ENCODE results near the gene ADAMTSL5.

Gene ADAMTSL5

DNA sequence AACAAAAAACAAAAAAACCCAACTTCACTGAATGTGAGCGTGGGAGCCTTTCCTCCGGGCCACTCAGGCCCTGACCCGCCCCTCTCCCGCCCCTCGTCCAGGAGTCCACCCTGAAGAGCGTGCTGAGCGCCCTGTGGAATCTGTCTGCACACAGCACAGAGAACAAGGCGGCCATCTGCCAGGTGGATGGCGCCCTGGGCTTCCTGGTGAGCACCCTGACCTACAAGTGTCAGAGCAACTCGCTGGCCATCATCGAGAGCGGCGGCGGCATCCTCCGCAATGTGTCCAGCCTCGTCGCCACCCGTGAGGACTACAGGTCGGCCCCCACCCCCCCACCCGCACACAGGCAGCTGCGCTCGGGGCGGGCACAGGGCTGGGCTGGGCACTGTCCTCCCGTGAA is 51.0 kb downstream of the ADAMTSL5 start:
- DNase-seq: no peak

DNA sequence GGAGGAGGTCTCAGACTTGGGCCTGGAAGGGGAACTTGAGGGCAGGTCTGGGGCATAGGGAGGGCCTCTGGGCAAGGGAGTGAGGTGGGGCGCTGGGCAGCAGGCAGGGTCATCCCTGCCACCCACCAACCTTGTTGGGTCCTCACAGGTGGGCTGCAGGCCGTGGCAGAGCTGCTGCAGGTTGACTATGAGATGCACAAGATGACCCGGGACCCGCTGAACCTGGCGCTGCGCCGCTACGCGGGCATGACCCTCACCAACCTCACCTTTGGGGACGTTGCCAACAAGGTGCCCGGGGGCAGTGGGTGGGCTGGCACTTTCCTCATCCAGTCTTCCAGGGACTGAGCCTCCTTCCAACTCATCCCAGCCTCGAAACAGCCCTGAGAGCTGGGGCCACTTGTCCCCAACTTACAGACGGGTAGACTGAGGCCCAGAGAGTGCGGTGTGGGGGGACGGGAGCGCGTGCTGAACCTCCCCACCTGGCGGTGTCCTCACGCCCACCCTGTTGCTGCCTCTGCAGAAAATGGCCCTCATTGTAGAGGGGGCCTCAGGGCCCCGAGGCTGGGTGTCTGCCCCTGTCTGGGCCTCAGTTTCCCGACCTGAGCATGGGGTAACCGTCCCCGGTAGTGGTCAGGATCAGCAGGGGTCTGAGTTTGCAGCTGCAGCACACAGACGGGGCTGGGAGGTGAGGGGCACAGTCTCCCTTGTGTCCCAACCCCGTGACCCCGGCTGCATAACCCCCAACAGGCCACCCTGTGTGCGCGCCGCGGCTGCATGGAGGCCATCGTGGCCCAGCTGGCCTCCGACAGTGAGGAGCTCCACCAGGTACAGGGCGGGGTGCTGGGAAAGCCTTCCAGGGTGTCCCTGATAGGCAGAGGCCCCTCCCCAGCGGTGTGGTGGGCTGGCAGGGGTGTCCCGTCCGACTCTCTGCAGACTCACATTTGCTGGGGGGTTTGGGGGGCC is 52.5 kb downstream of the ADAMTSL5 start:
- DNase-seq: no peak

DNA sequence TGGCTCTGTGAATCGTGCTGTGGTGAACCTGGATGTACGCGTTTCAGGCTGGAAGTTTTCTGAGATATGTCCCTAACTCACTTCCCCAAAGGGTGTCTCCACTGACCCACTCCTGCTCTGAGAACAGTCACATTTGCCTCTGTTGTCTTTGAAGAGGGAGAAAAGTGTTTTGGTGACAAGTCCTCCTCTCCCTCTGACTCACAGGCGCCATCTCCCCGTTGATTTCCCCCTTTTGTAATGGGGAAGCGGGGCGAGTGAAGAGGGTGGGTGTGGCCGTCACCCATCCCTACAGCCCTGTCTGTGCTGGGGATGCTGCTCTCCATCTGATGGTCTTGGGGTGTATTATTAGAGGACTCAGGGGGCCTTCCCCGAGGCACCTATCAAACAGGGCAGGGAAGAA is 53.3 kb downstream of the ADAMTSL5 start:
- DNase-seq: no peak

DNA sequence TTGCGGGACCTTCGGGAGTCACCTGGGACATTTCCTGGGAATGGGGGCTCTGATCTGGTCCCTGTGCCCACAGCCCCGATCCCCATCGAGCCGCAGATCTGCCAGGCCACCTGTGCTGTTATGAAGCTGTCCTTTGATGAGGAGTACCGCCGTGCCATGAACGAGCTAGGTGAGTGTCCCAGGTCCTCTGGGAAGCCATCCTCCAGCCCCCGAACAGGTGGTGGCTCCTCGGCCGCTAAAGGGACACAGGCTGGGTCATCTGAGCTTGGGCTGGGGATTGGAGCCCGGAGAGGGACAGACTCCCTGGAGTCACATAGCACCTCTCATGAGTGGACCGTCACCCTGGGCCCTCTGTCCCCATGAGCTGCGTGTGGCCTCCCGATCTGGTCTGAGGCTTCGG is 54.9 kb downstream of the ADAMTSL5 start:
- no peak for DNase-seq

DNA sequence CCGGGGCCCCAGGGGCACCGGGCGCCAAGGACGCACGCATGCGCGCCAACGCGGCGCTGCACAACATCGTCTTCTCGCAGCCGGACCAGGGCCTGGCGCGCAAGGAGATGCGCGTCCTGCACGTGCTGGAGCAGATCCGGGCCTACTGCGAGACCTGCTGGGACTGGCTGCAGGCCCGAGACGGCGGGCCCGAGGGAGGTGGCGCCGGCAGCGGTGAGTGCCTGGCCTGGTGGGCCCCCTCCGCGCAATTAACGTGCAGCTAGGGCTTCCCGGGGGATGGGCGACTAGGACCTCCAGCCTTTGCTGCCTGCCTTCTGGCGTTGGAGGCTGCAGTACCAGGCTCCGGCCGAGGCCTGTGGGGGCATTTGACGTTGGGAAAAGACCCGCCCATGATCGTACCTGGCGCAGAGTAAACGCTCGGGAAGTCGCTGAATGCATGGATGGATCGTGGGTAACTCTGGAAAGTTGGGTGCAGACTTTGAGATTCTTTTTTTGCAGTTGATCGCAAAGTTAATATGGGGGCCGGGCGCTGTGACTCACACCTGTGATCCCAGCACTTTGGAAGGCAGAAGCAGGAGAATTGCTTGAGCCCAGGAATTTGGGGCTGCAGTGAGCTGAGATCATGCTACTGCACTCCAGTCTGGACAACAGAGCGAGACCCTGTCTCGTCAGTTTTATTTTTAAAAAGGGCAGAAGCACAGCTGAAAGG is 55.6 kb downstream of the ADAMTSL5 start:
- no peak for DNase-seq

DNA sequence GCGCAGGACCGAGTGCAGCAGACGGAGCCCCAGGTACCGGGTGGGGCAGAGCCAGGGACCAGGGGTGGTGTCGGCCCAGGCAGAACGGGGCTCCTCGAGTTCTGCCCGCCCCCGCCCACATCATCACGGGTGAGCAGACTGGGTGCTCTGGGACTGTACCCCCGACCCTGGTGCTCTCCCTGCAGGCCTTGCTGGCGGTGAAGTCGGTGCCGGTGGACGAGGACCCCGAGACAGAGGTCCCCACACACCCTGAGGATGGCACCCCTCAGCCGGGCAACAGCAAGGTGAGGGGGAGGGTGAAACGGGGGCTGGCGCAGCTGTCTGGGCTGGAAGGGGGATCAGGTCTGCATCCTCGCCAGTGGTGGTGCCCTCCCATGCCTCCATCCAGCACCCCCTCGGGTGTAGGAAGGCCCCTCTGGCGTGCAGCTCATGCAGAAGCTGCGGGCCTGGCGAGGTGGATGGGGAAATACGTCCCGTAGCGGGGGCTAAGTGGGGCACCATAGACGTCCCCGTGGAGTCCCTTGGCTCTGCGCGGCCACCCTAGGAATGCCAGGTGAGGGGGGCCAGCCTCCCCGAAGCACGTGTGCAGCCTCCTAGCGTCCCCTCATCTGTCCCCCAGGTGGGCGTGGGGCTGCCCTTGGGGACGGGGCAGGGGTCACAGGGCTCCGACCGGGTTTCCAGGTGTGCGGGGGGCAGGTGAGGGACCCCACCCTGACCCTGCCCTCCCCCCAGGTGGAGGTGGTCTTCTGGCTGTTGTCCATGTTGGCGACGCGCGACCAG is 56.5 kb downstream of the ADAMTSL5 start:
- DNase-seq: no peak

DNA sequence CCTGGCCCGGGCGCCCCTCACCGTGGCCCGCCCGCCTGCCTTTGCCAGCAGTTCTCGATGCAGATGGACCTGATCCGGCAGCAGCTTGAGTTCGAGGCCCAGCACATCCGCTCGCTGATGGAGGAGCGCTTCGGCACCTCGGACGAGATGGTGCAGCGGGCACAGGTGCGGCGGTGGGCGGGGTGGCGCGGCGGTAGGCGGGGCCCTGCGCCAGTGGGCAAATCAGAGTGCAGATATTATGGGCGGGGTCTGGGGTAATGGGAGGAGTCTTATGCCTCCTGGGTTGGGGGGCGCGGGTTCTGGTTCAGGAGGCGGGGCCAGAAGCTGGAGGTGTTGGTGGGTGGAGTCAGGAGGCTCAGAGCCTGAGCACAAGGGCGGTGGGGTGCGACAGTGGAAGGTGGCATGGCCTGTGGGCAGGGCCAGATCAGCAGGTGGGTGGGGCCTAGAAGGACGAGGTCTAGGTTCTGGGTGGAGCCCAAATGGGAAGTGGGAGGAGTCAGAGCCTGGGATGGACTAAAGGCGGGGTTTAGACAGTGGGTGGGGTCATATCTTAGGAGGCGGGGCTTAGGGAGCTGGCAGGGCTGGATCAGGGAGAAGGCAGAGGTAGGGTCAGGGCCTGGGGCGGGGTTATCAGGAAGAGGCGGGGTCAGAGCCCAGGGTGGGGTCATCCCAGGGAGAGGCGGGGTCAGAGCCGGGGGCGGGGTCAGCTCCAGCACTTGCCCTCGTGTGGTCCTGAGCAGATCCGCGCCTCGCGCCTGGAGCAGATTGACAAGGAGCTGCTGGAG is 57.3 kb downstream of the ADAMTSL5 start:
- DNase-seq: peak in 1 of 2 donors; percentile 20

Measured in bone marrow (tissue), 2 donors.